Sigmoid colon (tissue), 4 donors: ENCODE data around the gene ZIC3.

ENCODE experiments used
- CTCF ChIP-seq, 4 experiments: fragments of 450-650 bp in 3 of 4; fragments of 200-600 bp in 1 of 4; IDR thresholded peaks; one replicate each; pipeline ENCODE4 v1.5.1; 2016 to 2019; ENCODE audit warnings: antibody characterized with exemption in 4 of 4, mild to moderate bottlenecking in 3 of 4, moderate library complexity in 2 of 4
- POLR2AphosphoS5 ChIP-seq, 4 donors: sonication (generic); formaldehyde crosslinking; IDR thresholded peaks; one replicate each; pipeline ENCODE4 v1.6.1; 2017; ENCODE audit warnings: antibody characterized with exemption in 4 of 4

DNA sequence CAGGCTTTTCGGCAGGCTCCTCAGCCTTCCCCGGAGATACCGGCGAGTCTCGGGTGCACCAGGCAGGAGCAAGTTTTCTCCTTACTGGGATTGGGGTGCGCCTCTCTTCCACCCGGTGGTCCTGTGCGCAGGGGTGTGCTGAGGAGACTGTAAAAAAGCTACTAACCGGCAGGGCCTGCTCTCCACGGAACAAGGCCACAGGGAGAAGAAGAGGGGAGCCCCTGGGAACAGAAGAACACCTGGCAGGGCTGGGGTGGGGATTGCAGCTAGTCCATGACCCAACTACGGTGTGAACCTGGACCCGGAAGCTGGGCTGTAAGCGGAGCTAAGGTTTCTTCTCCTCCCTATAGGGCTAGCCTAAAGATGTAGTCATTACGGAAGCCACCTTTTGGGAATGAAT, 17.7 kb upstream of the ZIC3 start:
- no peak for TF ChIP-seq CTCF (IDR thresholded peaks at IDR 0.05)
- no peak for TF ChIP-seq POLR2AphosphoS5 (IDR thresholded peaks at IDR 0.05)
